Measurements from ENCODE around the gene TMIGD2.

The TMIGD2 gene

DNA sequence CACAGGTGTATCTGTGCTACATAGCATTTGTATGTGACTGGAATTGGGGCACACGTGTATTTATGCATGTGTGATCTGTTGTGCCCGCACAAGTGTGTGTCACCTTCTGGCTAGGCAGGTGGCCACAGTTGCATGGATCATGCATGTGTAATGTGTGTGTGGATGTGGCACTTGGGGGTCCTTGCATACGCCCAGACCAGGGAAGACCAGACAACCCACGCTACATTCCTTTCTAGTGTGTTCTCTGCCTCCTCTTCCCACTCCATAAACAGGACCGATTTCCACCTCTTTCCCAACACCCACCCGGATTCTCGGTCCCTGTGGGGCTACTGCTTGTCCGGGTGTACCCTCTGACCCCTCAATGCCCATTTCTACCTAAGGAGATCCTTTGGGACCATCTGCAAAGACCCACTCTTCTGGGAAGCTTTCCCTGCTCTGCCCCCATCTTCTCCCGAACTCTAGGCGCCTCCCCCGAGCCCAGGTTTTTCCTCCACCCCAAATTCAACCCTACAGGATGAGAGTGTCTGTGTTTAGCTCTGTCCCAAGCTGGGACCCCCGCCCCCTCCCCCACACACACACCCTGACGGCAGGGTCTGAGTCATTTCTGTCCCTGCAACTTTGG, 24.1 kb upstream of the TMIGD2 start:
- no peak for DNase-seq

GRCh38 chr19:4324228-4324627, 22.0 kb upstream of the TMIGD2 start:
- no peak for DNase-seq

DNA sequence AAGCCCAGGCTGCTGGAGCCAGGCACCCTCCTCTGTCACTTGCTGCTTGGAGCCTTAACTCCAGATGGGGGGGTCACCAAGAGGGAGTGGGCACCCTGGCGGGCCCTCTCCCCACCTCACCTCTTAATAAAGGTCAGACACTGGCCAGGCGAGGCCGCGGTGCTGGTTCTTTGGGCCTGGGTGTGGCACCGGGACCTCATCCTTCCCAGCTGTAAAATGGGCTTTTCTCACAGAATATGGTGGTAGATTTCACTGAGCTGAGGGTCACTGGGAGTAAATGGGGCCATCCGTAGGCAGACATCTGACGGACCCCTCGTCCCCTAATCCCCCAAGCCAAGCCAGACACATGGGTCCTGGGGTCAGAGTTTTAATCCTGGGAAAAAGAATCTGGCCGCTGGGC, 21.5 kb upstream of the TMIGD2 start:
- no peak for DNase-seq

GRCh38 chr19:4322942-4323665, 20.9 kb upstream of the TMIGD2 start:
- no peak for DNase-seq

DNA sequence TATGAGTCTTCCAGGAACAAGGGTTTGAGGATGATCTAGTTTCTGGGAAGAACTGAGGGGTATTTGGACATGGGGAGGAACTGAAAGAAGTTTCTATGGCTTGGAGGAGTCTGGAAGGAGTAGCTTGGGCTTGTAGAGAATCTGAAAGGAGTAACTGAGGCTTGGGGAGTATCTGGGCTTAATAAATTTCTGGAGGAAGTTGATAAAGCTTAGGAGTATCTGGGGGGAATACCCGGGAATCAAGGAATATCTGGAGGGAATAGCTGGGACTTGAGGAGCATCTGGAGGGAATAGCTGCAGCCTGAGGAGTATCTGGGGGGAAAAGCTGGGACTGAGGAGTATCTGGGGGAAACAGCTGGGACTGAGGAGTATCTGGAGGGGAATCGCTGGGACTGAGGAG, 18.2 kb upstream of the TMIGD2 start:
- no peak for DNase-seq

- DNase-seq: no peak
These were observed 17.0 kb upstream of the TMIGD2 start for GRCh38 chr19:4319067-4319718.

- no peak for DNase-seq
These were observed 16.3 kb upstream of the TMIGD2 start for GRCh38 chr19:4318460-4318859.

GRCh38 chr19:4316956-4317355, 14.8 kb upstream of the TMIGD2 start:
- no peak for DNase-seq

DNA sequence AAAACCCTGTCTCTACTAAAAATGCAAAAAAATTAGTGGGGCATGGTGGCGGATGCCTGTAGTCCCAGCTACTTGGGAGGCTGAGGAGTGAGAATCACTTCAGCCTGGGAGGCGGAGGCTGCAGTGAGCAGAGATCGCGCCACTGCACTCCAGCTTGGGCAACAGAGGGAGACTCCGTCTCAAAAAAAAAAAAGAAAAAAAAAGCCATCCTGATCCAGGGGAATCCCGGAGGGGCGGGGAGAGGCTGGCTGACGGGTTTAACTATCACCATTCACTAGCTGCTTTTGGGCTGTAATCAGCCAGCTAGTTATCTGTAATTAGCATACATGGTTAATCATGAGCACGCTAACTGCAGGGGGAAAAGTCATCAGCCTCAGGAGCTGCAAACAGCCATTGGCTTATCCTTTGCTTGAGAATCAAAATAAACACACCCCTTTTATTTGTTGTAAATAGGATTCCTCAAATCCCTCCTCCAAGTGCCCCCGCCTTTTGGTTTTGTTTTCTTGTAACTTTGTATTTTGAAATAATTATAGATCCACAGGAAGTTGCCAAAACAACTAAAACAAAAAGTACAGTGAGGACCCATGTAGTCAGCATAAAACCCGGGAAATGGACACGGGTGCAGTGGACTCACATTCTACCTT, 11.8 kb upstream of the TMIGD2 start:
- DNase-seq: no peak

GRCh38 chr19:4310247-4311121, 8.3 kb upstream of the TMIGD2 start:
- no peak for DNase-seq

DNA sequence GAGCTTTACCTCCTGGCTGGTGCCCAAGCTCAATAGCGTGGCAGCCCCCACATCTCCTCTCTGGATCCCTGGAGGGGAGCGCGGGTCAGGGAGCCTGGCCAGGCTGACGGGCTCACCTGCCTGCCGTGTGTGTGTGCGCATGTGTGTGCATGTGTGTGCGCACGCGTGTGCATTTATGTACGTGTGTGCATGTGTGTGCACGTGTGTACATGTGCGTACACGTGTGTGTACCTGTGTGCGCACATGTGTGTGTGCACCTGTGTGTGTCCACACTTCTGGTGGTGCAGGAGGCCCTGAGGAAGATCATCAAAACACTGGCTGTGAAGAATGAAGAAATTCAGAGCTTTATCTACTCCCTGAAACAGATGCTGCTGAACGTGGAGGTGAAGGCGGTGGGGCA, 3.5 kb upstream of the TMIGD2 start:
- DNase-seq: no peak

- DNase-seq: no peak
These were observed 3.0 kb upstream of the TMIGD2 start for GRCh38 chr19:4305257-4305612.

- DNase-seq: peak; percentile 36 to 45
These were observed 2.5 kb upstream of the TMIGD2 start, which contains the start of gene FSD1 for GRCh38 chr19:4304538-4305256. Gene FSD1, plus strand, starts transcription at chr19:4304598. Its CDS starts 149 bp downstream, at chr19:4304747.

- DNase-seq: no peak
These were observed 1.8 kb upstream of the TMIGD2 start for GRCh38 chr19:4303819-4304537.

- no peak for DNase-seq
These were observed 473 bp downstream of the TMIGD2 start for GRCh38 chr19:4301590-4302242.

- DNase-seq: no peak
These were observed 1.6 kb downstream of the TMIGD2 start for GRCh38 chr19:4300589-4300988.

- no peak for DNase-seq
These were observed 3.2 kb downstream of the TMIGD2 start for GRCh38 chr19:4298810-4299550.

GRCh38 chr19:4297901-4298809, 4.0 kb downstream of the TMIGD2 start:
- DNase-seq: no peak
